GM19099 (cell line): Measurements from ENCODE around the gene PTPN13.

Experiments
- POLR2A ChIP-seq: IDR thresholded peaks from 3 replicates; pipeline ENCODE4 v1.6.1; 2011; ENCODE audit warnings: low read depth; ENCODE audit not compliant: insufficient read length; ENCODE audit errors: extremely low read depth

The PTPN13 gene

DNA sequence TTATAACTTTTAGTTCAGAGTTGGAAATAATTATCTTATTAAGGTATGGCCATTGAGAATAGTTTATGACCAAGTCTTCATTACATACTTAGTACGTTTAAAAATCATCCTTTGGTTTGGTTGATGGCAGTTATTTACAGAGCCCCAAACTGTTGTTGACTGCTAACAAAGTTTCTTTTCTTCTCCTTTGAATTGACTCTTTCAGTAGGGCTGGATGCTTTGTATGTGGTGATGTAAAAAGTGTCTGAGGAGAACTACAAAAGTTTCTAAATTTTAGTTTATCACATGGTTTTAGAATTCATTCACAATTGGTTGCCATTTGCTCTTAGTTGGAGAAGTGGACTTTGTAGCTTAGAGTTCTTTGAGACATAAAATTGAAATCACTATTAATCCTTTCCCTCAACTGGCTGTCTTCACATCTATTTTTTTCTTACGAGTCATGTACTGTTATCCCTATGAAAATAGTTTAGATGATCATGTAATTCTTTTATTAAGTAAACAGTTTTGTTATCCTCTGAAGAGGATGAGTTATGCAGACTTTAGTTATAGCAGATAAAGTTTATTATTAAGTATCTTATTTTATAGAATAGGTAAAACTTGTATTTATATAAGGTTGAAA, 14.8 kb downstream of the PTPN13 start:
- no peak for TF ChIP-seq POLR2A

DNA sequence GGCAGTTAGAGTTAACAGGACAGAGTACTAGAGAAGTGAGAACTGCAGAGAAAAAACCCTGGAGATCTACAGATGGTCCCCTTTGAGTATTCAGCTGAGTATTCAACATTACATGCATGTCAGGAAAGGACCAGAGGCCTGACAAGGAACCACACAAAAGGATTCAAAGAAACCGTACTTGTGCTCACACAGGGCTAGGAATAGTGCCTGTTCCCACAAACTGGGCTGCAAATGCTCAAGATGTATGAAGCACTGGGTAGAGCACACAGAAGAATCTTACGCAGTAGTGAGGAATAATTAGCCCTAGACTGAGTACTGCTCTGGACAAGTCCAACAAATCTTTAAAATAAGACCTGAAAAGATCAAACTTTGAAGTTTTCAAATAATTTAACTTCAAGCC, 17.6 kb downstream of the PTPN13 start:
- TF ChIP-seq POLR2A: no peak

- TF ChIP-seq POLR2A: no peak
Measured at GRCh38 chr4:86613734-86614133, 19.6 kb downstream of the PTPN13 start.

- no peak for TF ChIP-seq POLR2A
Measured at GRCh38 chr4:86614865-86615264, 20.8 kb downstream of the PTPN13 start.

- no peak for TF ChIP-seq POLR2A
Measured at GRCh38 chr4:86615501-86615900, 21.4 kb downstream of the PTPN13 start.

GRCh38 chr4:86619656-86620055, 25.5 kb downstream of the PTPN13 start:
- no peak for TF ChIP-seq POLR2A

DNA sequence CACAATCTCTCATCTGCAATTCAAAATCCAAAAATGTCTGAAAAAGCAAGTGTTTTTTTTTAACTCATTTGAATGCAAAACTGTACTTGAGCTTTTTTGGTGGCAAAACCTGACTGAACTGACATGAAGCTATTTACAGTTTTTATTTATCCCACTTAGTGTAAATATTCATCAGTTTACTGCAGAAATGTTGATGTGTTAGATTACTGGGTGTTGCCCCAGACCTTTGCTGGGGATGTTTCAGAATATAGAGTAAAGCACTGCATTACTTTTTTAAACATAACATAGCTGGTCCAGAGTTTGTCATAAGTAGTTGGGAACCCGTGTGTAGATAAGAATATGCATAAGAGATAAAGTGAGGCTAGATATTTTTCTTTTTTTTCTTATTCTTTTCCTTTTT, 27.3 kb downstream of the PTPN13 start:
- no peak for TF ChIP-seq POLR2A

GRCh38 chr4:86626066-86626465, 32.0 kb downstream of the PTPN13 start:
- TF ChIP-seq POLR2A: no peak

- no peak for TF ChIP-seq POLR2A
Measured at GRCh38 chr4:86627462-86628135, 33.5 kb downstream of the PTPN13 start.

- TF ChIP-seq POLR2A: no peak
Measured at GRCh38 chr4:86630629-86631028, 36.5 kb downstream of the PTPN13 start.

GRCh38 chr4:86631166-86631565, 37.1 kb downstream of the PTPN13 start:
- TF ChIP-seq POLR2A: no peak

DNA sequence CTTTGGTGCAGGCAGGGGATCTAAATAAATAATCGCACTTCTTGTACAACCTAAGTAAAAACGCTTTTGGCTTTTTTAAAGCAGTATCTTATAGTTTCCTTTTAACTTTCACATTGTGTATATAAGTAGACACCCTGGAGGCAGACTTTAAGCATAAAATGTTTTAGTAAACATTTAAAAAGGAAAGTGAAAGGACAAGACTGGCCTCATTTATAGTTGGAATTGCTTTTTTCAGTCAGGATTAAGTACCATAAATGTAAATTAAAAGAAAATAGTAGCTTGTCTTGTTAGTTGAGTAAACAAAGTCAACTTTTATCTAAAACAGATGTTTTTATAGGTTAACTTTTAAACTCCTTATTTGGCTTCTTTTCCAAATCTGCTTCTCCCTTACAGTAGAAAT, 39.7 kb downstream of the PTPN13 start:
- no peak for TF ChIP-seq POLR2A

- no peak for TF ChIP-seq POLR2A
Measured at GRCh38 chr4:86640469-86640868, 46.4 kb downstream of the PTPN13 start.

DNA sequence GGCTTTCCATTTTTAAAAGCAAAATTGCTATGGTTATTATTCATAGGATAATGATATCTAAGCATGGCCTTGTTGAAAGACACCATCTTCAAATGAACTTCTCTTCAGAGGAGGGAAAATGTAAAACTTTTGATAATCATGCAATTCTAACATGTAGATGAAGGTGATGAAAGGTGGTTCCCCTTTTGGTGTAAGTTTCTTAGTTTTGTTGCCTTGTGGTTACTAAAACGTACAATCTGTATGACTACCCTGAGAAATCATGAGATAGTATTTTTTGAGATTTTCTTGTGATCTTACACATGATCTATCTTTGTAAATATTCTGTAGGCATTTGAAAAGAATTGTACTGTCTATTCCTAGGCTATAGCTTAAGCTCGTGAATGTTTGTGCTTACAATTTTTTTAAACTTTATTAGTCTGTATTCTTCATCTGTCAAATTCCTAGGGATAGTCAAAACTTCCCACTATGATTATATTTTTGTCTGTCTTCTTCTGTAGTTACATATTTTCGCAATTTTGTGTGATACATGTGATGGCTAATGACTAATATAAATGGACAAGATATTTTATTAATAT, 47.5 kb downstream of the PTPN13 start:
- TF ChIP-seq POLR2A: no peak

DNA sequence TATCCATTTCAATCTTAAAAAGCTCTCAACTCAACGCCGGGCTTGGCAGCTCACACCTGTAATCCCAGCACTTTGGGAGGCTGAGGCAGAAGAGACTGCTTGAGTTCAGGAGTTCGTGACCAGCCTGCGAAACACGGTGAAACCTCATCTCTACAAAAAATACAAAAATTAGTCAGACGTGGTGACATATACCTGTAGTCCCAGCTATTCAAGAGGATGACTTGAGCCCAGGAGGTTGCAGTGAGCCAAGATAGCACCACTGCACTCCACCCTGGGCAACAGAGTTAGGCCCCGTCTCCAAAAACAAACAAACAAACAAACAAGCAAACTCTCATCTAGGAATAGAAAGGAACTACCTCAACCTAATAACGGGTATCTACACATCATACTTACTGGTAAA, 50.8 kb downstream of the PTPN13 start:
- TF ChIP-seq POLR2A: no peak

DNA sequence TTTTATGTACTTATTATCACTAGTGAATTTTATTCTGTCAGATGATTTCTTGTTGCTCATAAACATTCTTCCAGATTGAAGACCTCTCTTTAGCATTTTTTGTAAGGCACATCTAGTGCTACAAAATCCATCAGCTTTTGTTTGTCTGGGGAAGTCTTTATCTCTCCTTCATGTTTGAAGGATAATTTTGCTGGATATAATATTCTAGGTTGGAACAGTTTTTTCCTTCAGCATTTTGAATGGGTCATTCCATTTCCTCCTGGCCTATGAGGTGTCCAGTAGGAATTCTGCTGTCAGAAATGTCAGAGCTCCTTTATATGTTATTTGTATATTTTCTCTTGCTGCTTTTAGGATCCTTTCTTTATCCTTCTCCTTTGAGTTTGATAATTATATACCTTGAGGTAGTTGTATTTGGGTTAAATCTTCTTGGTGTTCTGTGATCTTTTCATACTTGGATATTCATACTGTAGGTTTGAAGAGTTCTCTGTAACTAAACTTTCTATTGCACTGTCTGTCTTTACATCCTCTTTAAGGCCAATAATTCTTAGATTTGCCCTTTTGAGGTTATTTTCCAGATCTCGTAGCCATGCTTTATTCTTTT, 58.3 kb downstream of the PTPN13 start:
- TF ChIP-seq POLR2A: no peak
